NB4 (cell line): ENCODE results near the gene TMED9.

Experiments used
- DNase-seq: peaks from one replicate; pipeline ENCODE4 v3.0.0; 2010; ENCODE audit warnings: low read depth
- H3K4me3 ChIP-seq: one replicate; pipeline ENCODE4 v1.5.1; 2011; ENCODE audit warnings: mild to moderate bottlenecking, low read depth, low read length, moderate library complexity
- MYC ChIP-seq: IDR thresholded peaks from 2 replicates; pipeline ENCODE4 v1.6.1; 2011; ENCODE audit warnings: low read depth, low read length
- POLR2A ChIP-seq: IDR thresholded peaks from 2 replicates; pipeline ENCODE4 v1.6.1; 2011; ENCODE audit warnings: mild to moderate bottlenecking; ENCODE audit not compliant: insufficient read length; ENCODE audit errors: extremely low read depth
- TF ChIP-seq, protein P1 (sequence below): IDR thresholded peaks from one replicate; pipeline ENCODE4 v1.5.1; 2012; ENCODE audit warnings: low read depth, low read length
- TF ChIP-seq, protein P2 (sequence below): IDR thresholded peaks from 2 replicates; pipeline ENCODE4 v1.6.1; 2011; ENCODE audit warnings: low read depth, low read length

The TMED9 gene

DNA sequence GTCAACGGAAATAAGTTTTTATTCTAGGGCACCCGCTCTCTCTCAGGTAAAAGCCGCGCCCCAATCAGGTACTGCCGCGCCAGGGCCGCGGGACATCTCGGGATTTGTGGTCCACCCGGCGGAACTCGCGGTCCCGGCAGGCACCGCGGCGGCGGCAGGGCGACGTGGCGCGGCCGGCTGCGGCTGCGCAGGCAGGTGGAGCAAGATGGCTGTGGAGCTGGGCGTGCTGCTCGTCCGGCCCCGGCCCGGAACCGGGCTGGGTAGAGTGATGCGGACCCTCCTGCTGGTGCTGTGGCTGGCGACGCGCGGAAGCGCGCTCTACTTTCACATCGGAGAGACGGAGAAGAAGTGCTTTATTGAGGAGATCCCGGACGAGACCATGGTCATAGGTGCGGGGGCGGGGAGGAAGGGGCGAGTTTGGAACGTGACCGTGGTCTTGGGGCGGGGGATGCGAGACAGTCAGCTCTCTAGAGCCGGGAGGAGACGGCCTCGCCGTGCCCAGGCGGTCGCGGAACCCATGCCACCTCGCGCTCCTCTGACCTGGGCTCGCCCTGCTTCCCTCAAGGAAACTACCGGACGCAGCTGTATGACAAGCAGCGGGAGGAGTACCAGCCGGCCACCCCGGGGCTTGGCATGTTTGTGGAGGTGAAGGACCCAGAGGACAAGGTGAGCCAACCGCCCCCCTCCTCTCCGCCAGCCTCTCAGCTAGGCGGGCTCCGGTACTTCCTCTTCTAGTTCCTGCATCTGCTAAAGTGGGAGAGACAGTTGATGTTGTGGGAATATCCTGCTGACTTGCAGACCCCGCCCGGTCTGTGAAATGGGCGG, at the start of gene TMED9:
TMED9 (plus strand) TSS at position 194 of the 825 bp plus-strand sequence; CDS start at position 206, 12 bp downstream.
- TF ChIP-seq MYC, result peak; percentile 73; the same call in 1 of the 2 replicates
- TF ChIP-seq, protein P1, sequence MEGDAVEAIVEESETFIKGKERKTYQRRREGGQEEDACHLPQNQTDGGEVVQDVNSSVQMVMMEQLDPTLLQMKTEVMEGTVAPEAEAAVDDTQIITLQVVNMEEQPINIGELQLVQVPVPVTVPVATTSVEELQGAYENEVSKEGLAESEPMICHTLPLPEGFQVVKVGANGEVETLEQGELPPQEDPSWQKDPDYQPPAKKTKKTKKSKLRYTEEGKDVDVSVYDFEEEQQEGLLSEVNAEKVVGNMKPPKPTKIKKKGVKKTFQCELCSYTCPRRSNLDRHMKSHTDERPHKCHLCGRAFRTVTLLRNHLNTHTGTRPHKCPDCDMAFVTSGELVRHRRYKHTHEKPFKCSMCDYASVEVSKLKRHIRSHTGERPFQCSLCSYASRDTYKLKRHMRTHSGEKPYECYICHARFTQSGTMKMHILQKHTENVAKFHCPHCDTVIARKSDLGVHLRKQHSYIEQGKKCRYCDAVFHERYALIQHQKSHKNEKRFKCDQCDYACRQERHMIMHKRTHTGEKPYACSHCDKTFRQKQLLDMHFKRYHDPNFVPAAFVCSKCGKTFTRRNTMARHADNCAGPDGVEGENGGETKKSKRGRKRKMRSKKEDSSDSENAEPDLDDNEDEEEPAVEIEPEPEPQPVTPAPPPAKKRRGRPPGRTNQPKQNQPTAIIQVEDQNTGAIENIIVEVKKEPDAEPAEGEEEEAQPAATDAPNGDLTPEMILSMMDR, result no peak
- TF ChIP-seq, protein P2, sequence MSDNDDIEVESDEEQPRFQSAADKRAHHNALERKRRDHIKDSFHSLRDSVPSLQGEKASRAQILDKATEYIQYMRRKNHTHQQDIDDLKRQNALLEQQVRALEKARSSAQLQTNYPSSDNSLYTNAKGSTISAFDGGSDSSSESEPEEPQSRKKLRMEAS, result 0 out of 2 replicates have a peak, but pooled peaks have one; percentile 28
- peak; percentile 95 for TF ChIP-seq POLR2A
- peak within 1 kb of the TSS; percentile 79 for H3K4me3 ChIP-seq
- peak; percentile 87 for DNase-seq

DNA sequence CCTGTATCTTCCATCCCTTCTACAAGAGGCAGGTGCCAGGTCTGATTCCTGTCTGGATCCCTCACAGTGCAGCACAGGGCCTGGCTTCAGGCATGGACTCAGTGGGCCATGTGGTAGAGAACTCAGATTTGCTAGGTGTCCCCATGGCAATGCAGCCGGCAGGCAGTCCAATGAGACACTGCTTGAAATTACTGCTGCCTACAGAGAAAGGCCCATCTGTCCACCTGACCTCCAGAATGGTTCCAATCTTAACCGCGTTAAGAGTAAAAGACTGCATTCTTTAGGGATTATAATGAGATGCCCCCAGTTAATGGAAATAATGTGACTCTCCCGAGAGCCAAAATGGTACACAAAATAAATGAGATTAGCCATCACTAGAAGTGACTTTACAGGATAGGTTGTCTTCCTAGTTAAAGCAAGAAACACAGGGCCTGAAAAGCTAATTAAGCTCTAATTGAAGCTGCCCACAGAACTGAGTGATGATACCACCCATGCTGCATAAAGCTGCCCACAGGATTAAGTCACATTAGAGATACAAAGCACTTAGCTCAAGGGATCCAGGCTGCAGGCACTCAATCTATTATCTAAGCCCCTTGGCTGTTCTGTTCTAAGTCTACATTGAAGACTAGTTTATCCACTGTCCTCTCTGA, 49.1 kb upstream of the TMED9 start:
- no peak for DNase-seq
- TF ChIP-seq, protein P1, result no peak
- TF ChIP-seq MYC, result no peak
- TF ChIP-seq, protein P2, result no peak
- no peak for TF ChIP-seq POLR2A
- no peak overlapping the region for H3K4me3 ChIP-seq

DNA sequence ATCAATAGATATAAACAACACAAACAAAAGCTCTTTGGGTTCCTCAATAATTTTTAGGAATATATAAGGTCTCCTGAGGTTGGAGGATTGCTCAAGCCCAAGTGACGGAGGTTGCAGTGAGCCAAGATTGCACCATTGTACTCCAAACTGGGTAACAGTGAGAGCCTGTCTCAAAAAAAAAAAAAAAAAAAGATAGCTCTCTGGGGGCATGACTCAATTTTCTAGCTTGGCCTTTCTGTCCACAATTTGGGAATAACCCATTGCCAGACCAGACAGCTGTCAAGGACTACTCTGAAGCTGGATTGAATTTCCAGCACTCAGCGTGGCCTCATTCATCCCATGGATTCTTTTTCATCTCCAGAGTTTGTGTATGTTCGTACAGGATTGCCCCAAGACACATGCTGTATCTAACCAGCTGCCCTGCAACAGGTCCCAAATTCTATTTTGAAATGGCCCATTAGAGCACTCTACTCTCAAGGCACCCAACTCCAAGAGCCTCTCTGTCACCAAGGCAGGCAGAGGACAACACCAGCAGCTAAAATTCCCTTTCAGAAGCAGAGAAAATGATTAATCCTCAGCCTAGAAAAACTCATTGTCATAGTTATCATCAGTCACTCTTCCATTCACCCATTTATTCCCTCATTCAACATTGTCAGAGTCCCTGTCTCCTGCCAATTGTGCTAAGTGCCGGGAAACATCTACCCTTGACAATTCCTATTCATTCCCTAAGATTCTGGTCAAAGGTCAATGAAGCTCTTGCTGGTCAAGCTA, 46.3 kb upstream of the TMED9 start:
- no peak overlapping the region for H3K4me3 ChIP-seq
- DNase-seq, result peak; percentile 86

DNA sequence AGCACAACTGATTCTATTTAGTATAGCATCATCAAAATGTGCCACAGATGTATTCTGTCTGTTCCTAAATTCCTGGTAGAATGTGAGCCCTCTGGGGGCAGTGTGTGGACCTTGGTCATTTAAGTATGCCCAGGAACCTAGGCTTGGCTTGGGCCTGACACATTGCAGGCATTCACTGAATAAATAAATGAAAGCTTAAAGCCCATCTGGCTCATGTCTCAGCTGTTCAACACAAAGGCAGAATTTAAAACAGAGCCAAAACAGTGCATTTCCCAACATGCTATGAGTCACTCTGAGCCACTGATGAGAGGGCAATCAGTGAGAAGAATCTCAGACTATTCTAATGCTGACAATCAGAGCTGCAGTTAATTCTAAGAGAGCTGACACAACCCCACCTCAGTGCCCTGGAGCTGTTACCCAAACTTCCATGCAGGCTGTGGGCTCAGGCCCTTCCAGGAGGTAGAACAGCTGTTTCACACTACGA, 45.7 kb upstream of the TMED9 start:
- TF ChIP-seq POLR2A, result no peak
- no peak for TF ChIP-seq MYC
- TF ChIP-seq, protein P1, result no peak
- TF ChIP-seq, protein P2, result no peak
- H3K4me3 ChIP-seq, result no peak overlapping the region
- DNase-seq, result peak; percentile 79

More for the DNA sequence above, 46.3 kb upstream of the TMED9 start:
- TF ChIP-seq, protein P2, result no peak
- TF ChIP-seq MYC, result no peak
- TF ChIP-seq POLR2A, result no peak
- TF ChIP-seq, protein P1, result no peak

DNA sequence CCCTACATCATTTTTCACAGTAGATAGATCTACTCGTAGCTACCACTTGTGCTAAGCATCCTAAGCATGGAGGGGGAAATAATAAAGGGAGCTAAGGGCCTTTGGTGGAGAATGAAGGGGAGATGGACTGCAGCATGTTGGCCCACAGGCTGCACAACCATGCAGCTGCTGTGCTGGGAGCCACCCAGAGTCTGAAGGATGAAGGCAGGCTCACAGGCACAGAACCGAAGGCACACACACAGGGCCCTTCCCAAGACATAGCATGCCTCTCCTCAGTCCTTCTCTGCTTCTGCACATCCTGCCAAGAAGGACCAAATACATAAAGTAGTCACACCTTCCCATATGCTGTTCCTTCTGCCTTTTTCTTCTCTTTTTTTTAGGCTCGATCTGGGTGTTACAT, 44.3 kb upstream of the TMED9 start:
- H3K4me3 ChIP-seq, result no peak overlapping the region
- no peak for DNase-seq
- TF ChIP-seq, protein P1, result no peak
- TF ChIP-seq POLR2A (no peak), MYC (no peak)
- TF ChIP-seq, protein P2, result no peak
